B cell (primary cell): Measurements from ENCODE around the gene ERBB4.

ENCODE experiments used
- EZH2 ChIP-seq: IDR thresholded peaks from 2 replicates; pipeline ENCODE4 v1.6.1; 2012; ENCODE audit warnings: borderline replicate concordance, low read depth, mild to moderate bottlenecking, moderate library complexity, low read length; ENCODE audit not compliant: insufficient read depth, poor library complexity, severe bottlenecking
- TF ChIP-seq, protein P1 (sequence below): fragments of 200-600 bp; IDR thresholded peaks from one replicate; pipeline ENCODE4 v1.8.0; 2022; ENCODE audit warnings: antibody characterized with exemption, mild to moderate bottlenecking

DNA sequence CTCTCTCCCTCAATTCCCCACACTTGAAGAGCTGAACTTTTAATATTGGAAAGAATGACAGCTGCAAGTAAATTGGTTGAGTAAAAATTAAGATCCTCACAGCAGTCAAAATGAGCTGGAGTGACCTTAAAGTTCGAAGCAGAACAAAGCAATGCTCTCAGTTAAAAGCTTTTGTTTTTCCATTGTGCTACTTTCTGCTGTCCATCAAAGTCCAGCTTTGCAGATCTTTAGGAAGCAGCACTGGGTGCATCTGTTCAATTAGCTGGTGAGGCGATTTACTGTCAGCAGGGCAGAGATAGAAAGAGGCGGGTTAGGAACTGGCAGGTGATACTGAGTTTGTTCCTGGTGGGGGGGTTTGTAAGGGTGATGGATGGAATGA lies 1147.4 kb downstream of the ERBB4 start:
- TF ChIP-seq, protein P1, sequence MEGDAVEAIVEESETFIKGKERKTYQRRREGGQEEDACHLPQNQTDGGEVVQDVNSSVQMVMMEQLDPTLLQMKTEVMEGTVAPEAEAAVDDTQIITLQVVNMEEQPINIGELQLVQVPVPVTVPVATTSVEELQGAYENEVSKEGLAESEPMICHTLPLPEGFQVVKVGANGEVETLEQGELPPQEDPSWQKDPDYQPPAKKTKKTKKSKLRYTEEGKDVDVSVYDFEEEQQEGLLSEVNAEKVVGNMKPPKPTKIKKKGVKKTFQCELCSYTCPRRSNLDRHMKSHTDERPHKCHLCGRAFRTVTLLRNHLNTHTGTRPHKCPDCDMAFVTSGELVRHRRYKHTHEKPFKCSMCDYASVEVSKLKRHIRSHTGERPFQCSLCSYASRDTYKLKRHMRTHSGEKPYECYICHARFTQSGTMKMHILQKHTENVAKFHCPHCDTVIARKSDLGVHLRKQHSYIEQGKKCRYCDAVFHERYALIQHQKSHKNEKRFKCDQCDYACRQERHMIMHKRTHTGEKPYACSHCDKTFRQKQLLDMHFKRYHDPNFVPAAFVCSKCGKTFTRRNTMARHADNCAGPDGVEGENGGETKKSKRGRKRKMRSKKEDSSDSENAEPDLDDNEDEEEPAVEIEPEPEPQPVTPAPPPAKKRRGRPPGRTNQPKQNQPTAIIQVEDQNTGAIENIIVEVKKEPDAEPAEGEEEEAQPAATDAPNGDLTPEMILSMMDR, result no peak
- TF ChIP-seq EZH2, result no peak
